HG02623 (cell line): Measurements from ENCODE around the gene VWC2L.

Source experiments
- ATAC-seq: cut with Tn5 transposase; IDR thresholded peaks from one replicate; pipeline ENCODE4 v1.9.1; 2021; ENCODE audit warnings: moderate library complexity; ENCODE audit not compliant: unreplicated experiment

VWC2L gene

DNA sequence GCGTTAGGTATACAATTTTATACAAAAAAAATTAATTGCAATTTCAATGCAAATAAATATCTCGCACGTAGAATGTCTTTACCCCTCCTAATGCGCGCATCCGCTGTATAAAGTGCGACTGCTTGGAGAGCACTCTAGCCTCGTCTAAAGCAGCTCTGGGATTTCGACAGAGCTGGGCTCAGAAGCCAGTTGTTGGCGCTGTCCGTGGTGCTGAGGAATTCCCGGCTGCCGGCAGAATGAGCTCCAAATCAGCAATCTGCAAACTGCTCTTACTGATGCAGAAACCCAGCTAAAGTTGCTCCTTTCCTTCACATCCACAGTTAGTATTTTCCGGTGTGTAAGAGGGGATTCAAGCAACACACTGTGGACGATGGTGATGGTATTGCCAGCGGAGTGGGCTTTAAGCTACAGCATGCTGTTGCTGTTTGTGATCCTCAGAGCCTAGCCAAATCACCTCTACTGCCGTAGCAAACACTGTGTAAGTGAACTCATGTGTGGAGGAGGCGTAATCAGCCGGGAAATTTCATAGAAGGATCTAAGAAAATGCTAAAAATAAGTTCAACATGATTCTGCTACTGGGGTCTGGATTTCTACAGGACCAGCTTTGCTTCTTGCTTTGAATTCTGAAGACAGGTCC lies at the start of gene VWC2L:
VWC2L (plus strand) TSS at position 137 of the 637 bp plus-strand sequence. CDS start 3,140 bp downstream, outside the sequence.
- no peak for ATAC-seq

GRCh38 chr2:214361116-214361515 lies 49.7 kb upstream of the VWC2L start:
- no peak for ATAC-seq

DNA sequence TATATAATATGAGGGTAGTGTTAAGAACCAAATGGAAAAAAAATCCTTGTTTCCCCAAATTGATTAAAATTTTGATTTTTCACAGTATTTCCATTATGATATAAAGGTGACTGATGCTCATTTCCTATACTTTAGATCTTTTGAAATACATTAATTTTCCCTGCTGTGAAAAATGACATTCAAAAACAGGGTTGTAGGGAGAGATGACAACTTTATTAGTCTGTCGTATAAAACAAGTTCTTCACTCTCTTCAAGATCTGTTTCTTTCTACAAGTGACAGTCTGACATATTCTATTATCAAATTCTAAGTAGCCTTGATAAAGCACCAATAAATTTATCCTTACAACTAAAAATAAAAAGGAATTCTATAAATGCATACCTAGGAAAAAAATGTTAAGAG lies 45.3 kb upstream of the VWC2L start:
- no peak for ATAC-seq

DNA sequence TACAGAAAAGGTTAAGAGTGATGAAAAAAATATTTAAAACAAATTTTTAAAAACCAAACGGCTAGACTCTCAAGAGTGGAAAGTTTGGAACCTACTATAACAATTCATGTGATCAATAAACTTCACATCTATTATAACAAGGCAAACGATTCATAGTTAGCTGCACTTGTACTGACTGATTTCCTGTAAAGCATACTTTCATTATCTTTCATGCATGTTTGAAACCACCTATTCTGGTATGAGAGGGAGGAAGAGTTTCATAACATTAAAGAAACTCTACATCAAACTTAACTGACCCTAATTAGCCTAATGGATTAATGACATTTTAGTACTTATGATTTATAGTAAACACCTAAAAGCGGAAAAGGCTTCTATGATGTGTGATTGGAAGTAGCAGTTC lies 43.7 kb upstream of the VWC2L start:
- no peak for ATAC-seq

- ATAC-seq, result no peak
Measured at GRCh38 chr2:214376618-214377285, 34.1 kb upstream of the VWC2L start.

GRCh38 chr2:214377286-214377624 lies 33.6 kb upstream of the VWC2L start:
- ATAC-seq, result no peak

- no peak for ATAC-seq
Measured at GRCh38 chr2:214378455-214379103, 32.3 kb upstream of the VWC2L start.

- no peak for ATAC-seq
Measured at GRCh38 chr2:214379227-214379626, 31.6 kb upstream of the VWC2L start.

DNA sequence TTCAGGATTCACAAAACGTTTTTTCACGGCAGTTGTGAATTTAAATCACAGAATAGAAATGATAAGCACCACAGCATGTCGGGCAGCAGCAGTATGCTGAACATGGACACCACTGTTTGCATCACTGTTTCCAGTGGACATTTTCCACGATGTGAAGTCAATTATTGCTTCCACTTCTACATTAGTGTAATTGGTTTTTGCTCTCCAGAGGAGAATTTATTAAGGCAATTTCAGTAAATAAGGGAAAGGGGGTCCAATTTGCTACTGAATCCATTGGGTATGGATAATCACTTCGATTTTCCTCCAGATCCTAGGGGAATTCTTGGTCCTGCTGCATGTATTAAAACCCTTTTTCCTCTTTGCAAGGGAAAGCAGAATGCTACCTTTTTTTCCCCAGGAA lies 30.2 kb upstream of the VWC2L start:
- ATAC-seq, result no peak

- ATAC-seq, result no peak
Measured at GRCh38 chr2:214382229-214382628, 28.6 kb upstream of the VWC2L start.

DNA sequence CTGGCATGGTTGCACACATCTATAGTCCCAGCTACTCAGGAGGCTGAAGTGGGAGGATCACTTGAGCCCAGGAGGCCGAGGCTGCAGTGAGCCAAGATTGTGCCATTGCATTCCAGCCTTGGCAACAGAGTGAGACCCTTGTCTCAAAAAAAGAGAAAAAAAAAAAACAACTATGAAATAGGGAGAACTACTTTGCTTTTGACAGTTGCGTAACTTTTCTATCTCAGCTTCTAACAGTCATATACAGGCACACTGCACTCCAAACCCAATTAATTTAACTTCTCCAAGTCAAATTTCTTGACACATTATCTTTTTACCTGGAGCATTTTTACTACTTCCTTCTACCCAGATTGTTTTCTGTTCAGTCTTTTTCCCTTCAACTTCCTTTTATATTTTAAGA lies 24.1 kb upstream of the VWC2L start:
- no peak for ATAC-seq

GRCh38 chr2:214389334-214389733 lies 21.5 kb upstream of the VWC2L start:
- ATAC-seq, result no peak

DNA sequence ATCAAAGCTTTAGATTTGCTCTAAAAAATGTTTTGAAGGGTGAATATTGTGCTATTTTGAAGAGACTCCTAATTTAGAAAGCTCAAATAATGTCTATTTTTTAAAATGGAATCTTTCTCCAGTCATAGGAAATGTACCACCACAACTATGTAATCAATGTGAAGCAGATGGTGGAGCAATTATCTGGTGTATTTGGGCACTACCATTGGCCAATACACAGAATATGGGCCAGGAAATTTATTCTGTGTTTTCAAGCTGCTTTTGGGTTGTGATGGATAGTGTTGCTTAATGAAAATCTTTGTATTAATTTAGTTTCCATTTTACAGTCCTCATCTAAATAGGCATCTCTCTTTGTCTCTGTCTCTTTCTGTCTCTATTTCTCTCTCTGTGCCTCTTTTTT lies 17.1 kb upstream of the VWC2L start:
- ATAC-seq, result no peak

DNA sequence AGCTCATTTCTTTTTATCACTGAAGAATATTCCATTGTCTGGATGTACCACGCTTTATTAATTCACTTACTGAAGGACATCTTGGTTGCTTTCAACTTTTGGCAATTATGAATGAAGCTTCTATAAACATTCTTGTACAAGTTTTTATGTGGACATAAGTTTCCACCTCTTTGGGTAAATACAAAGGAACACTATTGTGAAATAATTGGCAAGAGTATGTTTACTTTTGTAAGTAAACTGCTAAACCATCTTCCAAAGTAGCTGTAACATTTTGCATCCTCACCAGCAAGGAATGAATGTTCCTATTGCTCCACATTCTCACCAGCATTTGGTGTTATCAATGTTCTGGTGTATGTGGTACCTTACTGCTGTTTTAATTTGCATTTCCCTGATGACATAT lies 15.8 kb upstream of the VWC2L start:
- no peak for ATAC-seq

GRCh38 chr2:214401580-214401979 lies 9.3 kb upstream of the VWC2L start:
- no peak for ATAC-seq

DNA sequence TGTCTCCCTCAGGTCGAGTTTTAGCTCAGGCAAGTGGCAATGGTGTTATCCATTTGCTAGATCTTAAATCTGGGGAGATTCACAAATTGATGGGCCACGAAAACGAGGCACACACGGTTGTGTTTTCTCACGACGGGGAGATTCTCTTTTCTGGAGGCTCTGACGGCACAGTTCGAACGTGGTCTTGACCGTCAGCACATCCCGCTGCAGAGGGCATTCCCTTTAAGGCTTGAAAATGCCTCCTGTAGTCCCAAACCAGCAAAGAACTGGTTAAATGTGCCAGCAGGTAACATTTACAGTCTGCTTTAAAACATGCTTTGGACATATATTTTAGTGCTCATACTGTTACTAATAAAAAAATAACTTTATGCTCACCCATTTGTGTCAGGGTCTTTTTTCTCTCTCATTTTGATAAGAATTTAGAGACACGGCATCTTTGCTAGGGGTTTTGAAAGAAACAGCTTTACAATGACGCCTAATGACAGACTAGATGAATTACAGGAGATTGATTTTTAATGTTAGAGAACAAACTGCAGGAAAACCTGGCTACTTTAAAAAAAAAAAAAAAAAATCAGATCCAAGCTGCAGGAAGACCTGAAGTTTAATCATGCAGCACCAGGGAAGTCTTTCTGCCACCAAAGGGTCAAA lies 602 bp upstream of the VWC2L start:
- no peak for ATAC-seq

- no peak for ATAC-seq
Measured at GRCh38 chr2:214412679-214413078, 1.8 kb downstream of the VWC2L start.

GRCh38 chr2:214436470-214436869 lies 25.6 kb downstream of the VWC2L start:
- ATAC-seq, result no peak

GRCh38 chr2:214450118-214450894 lies 39.5 kb downstream of the VWC2L start:
- no peak for ATAC-seq

DNA sequence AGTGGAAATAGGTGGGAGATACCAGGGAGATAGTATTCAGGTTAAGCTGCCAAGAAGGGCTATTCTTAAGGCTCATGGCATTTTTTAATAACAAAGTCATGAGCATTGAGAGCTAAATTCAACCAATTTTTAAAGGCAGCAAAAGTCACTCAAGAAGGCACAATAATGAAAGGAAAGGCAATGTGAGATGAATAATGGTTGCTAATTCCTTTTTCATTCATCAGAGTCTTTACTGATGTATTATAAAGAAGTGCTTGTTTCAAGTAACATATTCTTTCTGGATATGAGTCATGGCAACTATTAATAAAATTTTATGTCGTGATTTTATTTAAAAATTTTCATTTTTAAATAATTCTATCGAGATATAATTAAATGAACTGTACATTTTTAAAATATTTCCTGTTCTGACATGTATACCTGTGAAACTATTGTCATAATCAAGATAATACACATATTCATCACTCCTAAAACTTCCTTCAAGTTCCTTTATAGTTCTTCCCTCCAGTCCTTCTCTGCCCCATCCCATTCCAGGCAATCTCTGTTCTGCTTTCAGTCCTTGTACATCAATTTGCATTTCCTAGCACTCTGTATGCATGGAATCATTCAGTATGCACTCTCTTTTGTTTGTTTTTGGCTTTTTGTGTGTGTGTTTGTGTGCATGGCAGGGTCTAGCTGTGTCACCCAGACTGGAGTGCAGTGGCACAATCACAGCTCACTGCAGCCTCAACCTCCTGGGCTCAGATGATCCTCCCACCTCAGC lies 40.8 kb downstream of the VWC2L start:
- ATAC-seq, result no peak
